ENCODE data around the gene LONP2. TPM values are rescaled to one million over a fixed set of nuclear protein-coding genes. Genes with fewer than 3 reads are reported as not detected.
"Not testable (repeated sequence)": the region's sequence is repeated elsewhere in the genome, so short reads cannot be mapped to it uniquely, and the experiment has no call there.

The LONP2 gene
- total RNA-seq, 1 experiment from 2014 or later, result 55.6 TPM

DNA sequence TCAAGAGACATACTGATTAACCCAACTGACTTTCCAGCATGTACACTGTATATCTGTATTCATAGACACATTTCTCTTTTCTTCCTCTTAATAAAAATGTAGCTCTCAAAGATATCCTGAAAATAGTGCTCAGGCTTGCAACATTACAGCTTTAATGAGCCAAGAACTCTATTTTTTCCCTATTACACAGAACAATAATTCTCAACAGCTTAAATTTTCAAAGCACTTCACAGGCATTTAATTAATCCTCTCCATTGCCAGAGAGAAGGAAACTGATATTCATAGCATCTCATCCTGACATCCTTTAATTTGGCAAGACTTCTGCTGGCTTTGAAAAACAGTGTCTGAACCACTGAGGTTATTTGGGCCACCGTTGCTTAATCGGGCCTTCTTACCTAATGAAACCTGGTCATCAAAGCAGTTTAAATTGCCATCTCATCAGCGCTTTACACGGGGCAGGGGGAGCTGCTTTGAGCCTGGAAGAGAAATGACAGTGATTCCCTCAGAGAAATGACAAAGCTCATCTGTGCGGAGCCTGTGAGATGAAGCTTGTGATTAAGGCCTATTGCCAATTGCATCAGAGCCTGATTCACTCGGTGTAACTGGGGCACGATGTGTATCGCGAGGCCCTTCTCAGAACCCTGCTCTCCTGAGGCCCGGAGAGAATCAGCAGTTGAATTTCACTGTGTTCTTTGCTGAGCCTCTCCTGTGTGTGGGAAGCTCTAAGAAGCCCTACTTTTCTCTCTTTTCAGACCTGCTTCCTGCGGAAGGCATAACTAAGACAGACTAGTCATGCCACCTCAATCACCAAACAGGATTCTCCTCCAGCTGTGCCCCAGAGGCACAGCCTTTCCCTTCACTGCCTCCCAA, 149.6 kb downstream of the LONP2 start:
- no peak for DNase-seq (ENCODE audit: unreplicated experiment)
- TF ChIP-seq, protein P1, sequence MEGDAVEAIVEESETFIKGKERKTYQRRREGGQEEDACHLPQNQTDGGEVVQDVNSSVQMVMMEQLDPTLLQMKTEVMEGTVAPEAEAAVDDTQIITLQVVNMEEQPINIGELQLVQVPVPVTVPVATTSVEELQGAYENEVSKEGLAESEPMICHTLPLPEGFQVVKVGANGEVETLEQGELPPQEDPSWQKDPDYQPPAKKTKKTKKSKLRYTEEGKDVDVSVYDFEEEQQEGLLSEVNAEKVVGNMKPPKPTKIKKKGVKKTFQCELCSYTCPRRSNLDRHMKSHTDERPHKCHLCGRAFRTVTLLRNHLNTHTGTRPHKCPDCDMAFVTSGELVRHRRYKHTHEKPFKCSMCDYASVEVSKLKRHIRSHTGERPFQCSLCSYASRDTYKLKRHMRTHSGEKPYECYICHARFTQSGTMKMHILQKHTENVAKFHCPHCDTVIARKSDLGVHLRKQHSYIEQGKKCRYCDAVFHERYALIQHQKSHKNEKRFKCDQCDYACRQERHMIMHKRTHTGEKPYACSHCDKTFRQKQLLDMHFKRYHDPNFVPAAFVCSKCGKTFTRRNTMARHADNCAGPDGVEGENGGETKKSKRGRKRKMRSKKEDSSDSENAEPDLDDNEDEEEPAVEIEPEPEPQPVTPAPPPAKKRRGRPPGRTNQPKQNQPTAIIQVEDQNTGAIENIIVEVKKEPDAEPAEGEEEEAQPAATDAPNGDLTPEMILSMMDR (IDR thresholded peaks at IDR 0.05; ENCODE audit: unreplicated experiment), result no peak
- Mint-ChIP-seq H3K9me3 (ENCODE audit: unreplicated experiment) (no peaks in the 10 kb centered on the region), H3K4me1 (ENCODE audit: insufficient read depth, unreplicated experiment) (no peaks in the 10 kb centered on the region), H3K27ac (ENCODE audit: low read depth, unreplicated experiment) (no peak overlapping the region), H3K27me3 (ENCODE audit: insufficient read depth, unreplicated experiment) (no peaks in the 10 kb centered on the region), H3K36me3 (ENCODE audit: insufficient read depth, unreplicated experiment) (no peaks in the 10 kb centered on the region), H3K4me3 (ENCODE audit: unreplicated experiment) (no peak overlapping the region)
- ChIA-PET CTCF (interaction anchor here (0.5 to 0.7 kb wide), 6 partner anchors 10 to 219 kb away, joined by 3 to 6 read pairs (median 4); no protein-coding TSS in a partner anchor), POLR2A (interaction anchor here (0.6 to 1.6 kb wide), 7 partner anchors 8 to 209 kb away, joined by 3 to 8 read pairs (median 3); partner anchors contain the start of gene SIAH1)
- no TSS peak for BruUV-seq (replicated peaks)
- intact Hi-C loops (cut with micrococcal nuclease), result no loop called here

DNA sequence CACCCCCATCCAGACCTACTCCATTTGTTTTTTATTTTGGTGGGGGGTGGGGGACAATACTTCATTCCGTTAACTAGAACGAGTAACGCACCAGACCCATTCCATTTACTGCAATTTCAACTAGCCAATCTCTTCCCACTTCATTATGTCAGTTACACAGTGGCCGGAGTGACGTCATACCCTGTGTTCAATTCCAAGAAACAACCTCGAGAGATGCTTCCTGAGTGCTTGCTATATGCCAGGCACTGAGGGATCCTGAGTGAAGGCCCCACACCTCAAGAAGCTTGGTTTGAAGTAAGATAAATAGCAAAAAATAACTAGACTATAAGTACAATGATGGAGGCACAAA, 150.2 kb downstream of the LONP2 start:
- intact Hi-C loops (cut with micrococcal nuclease), result no loop called here
- CTCF ChIA-PET, result interaction anchor here (0.6 kb wide), 1 partner anchor 122 kb away, joined by 6 read pairs; no protein-coding TSS in a partner anchor
- no TSS peak for BruUV-seq (replicated peaks)
- Mint-ChIP-seq H3K27me3 (ENCODE audit: insufficient read depth, unreplicated experiment) (no peaks in the 10 kb centered on the region), H3K9me3 (ENCODE audit: unreplicated experiment) (no peaks in the 10 kb centered on the region), H3K36me3 (ENCODE audit: insufficient read depth, unreplicated experiment) (no peaks in the 10 kb centered on the region), H3K4me1 (ENCODE audit: insufficient read depth, unreplicated experiment) (no peaks in the 10 kb centered on the region), H3K27ac (ENCODE audit: low read depth, unreplicated experiment) (no peak overlapping the region), H3K4me3 (ENCODE audit: unreplicated experiment) (no peak overlapping the region)
- POLR2A ChIA-PET, result interaction anchor here (0.7 to 1.6 kb wide), 5 partner anchors 9 to 209 kb away, joined by 3 to 8 read pairs (median 4); partner anchors contain the start of gene SIAH1
- TF ChIP-seq, protein P1 (IDR thresholded peaks at IDR 0.05; ENCODE audit: unreplicated experiment), result no peak
- no peak for DNase-seq (ENCODE audit: unreplicated experiment)

DNA sequence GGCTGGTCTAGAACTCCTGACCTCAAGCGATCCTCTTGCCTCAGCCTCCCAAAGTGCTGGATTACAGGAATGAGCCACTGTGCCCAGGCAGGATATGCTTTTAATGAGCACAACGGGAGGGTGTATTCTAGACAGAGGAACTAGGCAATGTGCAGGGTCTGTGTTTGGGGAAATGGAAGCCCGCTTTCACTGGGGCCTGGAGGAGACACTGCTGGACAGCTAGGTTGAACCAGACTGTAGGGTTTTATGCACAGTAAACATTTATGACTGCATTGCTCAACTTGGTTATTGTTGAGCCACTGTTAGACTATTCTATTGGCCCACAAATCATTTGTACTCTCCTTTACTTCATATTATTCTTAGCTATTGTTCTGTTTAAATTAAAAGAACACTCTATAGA, 151.3 kb downstream of the LONP2 start:
- intact Hi-C loops (cut with micrococcal nuclease), result no loop called here
- Mint-ChIP-seq H3K4me3 (ENCODE audit: unreplicated experiment) (no peak overlapping the region), H3K27me3 (ENCODE audit: insufficient read depth, unreplicated experiment) (no peaks in the 10 kb centered on the region), H3K36me3 (ENCODE audit: insufficient read depth, unreplicated experiment) (no peaks in the 10 kb centered on the region), H3K9me3 (ENCODE audit: unreplicated experiment) (no peaks in the 10 kb centered on the region), H3K27ac (ENCODE audit: low read depth, unreplicated experiment) (no peak overlapping the region), H3K4me1 (ENCODE audit: insufficient read depth, unreplicated experiment) (no peaks in the 10 kb centered on the region)
- TF ChIP-seq, protein P1 (IDR thresholded peaks at IDR 0.05; ENCODE audit: unreplicated experiment), result no peak
- POLR2A ChIA-PET, result interaction anchor here (0.6 to 2.1 kb wide), 3 partner anchors 10 to 15 kb away, joined by 3 to 8 read pairs (median 4); partner anchors contain the start of gene SIAH1
- no peak for DNase-seq (ENCODE audit: unreplicated experiment)
- CTCF ChIA-PET, result interaction anchor here (0.6 kb wide), 1 partner anchor 235 kb away, joined by 3 read pairs; no protein-coding TSS in a partner anchor
- BruUV-seq (replicated peaks), result no TSS peak

DNA sequence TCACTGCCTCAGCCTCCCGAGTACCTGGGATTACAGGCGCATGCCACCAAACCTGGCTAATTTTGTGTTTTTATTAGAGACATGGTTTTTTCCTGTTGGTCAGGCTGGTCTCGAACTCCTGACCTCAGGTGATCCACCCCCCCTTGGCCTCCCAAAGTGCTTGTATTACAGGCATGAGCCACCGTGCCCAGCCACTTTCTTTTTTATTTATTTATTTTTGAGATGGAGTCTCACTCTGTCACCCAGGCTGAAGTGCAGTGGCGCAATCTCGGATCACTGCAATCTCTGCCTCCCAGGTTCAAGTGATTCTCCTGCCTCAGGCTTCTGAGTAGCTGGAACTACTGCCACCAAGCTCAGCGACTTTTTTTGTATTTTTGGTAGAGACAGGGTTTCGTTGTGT, 158.4 kb downstream of the LONP2 start:
- POLR2A ChIA-PET; H3K27me3 Mint-ChIP-seq (ENCODE audit: insufficient read depth, unreplicated experiment); BruUV-seq (replicated peaks); H3K9me3 Mint-ChIP-seq (ENCODE audit: unreplicated experiment); intact Hi-C loops (cut with micrococcal nuclease); H3K4me3 Mint-ChIP-seq (ENCODE audit: unreplicated experiment); H3K27ac Mint-ChIP-seq (ENCODE audit: low read depth, unreplicated experiment); DNase-seq (ENCODE audit: unreplicated experiment); H3K36me3 Mint-ChIP-seq (ENCODE audit: insufficient read depth, unreplicated experiment); H3K4me1 Mint-ChIP-seq (ENCODE audit: insufficient read depth, unreplicated experiment); CTCF ChIA-PET: not testable (repeated sequence)

Data from MCF 10A (cell line).